Raji (cell line): Measurements from ENCODE around the gene ZEB2.

Source experiments
- POLR2A ChIP-seq: IDR thresholded peaks from 2 replicates; pipeline ENCODE4 v1.6.1; 2011; ENCODE audit warnings: low read depth, low read length, control low read depth; ENCODE audit not compliant: insufficient read depth

Gene ZEB2

GRCh38 chr2:144449028-144449406, 70.9 kb downstream of the ZEB2 start:
- no peak for TF ChIP-seq POLR2A

- TF ChIP-seq POLR2A: no peak
Observed at GRCh38 chr2:144448389-144449027, 71.4 kb downstream of the ZEB2 start.

GRCh38 chr2:144447535-144447934, 72.4 kb downstream of the ZEB2 start:
- TF ChIP-seq POLR2A: no peak

DNA sequence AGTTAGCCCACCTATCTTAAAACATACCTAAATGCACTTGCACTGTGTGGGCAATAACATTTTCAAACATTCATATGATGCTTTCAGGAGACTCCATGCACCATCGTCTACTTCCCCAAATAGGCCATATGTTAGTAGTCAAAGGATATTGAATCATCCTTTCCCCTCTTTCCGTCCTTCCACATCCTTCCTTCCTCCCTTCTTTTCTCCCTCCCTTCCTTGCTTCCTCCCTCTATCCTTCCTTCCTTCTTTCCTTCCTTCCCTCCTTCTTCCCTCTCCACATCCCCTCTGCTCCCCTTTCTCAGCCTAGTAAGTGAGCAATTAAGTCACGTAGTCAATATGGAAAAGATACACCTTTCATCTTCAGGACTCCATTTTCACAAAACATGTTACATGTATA, 73.8 kb downstream of the ZEB2 start:
- TF ChIP-seq POLR2A: no peak

GRCh38 chr2:144445196-144445595, 74.7 kb downstream of the ZEB2 start:
- no peak for TF ChIP-seq POLR2A

GRCh38 chr2:144443837-144444817, 75.8 kb downstream of the ZEB2 start:
- TF ChIP-seq POLR2A: no peak

DNA sequence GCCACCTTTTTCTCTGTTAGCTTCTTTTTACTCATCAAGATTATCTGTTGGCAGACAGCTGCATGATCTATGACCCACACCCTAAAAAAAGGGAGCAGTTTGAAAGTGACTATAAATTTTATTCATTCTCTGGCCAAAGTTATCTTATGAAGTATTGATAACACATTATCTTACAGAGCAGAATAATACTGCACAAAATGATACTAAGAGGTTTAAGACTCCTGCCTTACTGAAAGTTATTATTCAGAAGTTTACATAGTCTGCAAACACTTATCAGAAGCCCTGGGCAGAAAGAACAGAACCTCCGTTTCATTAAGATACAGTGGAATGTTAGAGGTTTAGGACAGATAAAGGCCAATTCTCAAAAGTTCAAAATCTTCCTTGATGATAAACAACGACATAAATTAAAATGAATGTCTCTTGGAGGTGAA, 78.2 kb downstream of the ZEB2 start:
- TF ChIP-seq POLR2A: no peak

GRCh38 chr2:144439993-144440392, 79.9 kb downstream of the ZEB2 start:
- TF ChIP-seq POLR2A: no peak

- TF ChIP-seq POLR2A: no peak
Observed at GRCh38 chr2:144438801-144439631, 80.9 kb downstream of the ZEB2 start.

DNA sequence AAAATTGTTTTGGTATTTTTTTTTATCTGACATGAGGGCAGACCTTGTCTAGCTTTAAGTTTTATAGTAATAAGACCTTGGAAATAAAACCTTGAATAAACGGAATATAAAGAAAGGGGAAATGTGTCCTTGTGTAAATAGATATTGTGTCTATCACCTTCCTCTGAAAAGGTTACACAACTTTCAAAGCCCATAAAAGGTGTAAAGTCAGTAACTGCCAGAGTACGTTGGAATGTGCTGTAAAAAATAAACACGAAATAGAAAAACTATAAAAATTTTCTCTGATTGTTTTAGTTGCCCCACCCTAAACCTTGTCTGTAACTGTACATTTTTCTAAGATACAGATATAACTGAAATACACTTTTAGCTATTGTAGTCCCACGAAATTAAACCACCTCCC, 82.3 kb downstream of the ZEB2 start:
- no peak for TF ChIP-seq POLR2A

DNA sequence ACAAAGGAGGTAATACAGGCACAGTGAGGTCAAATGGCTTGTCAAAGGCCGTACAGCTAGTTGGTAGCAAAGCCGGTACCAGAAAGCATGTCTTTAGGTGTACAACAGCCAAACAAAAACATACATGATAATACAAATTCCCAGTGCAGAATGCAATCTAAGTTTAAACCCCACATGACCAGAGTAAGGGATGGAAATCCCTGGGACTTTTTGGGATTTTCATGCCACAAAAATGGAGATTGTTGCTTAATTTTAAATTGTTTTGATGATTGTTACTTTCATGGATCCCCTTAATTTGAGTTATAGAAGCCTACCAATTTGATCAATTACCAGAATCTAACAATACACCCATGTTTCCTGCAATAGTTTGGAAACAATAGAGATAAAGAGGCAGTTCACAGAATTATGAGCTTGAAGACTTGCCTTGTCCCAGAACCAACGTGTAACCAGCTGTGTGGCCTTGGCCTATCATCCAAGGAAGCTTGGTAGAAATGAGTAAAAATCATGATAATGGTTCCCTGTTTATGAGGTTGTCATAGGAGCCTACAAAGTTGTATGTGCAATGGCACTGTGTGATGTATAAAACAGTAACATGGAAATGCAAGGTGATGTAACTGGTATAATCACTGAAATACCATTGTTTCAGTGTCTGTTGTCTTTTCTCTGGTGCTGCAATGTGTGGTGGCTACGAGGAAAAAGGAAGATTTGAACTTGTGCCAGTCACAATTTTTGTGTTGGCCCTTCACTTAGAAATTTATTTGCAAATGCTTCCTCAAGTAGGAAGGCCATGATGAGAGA, 85.3 kb downstream of the ZEB2 start:
- no peak for TF ChIP-seq POLR2A

DNA sequence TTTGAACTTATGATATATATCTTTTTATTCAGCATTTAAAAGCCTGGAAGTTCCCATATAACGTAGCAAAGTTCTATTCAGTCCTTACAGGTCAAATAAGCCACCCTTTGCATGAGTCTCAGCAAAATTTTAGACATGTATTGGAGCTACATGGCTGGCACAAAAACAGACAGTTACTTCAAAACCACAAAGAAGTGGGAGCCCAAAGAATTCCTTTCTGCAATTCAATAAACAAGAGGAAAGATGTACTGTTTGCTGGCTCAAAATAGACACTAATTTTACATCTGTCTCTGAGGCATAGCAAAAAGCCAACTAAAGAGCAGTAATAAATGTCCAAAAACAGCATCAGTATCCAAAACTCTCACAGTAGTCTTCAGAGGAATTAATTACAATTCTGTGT, 87.0 kb downstream of the ZEB2 start:
- TF ChIP-seq POLR2A: no peak

GRCh38 chr2:144431998-144432397, 87.9 kb downstream of the ZEB2 start:
- no peak for TF ChIP-seq POLR2A

DNA sequence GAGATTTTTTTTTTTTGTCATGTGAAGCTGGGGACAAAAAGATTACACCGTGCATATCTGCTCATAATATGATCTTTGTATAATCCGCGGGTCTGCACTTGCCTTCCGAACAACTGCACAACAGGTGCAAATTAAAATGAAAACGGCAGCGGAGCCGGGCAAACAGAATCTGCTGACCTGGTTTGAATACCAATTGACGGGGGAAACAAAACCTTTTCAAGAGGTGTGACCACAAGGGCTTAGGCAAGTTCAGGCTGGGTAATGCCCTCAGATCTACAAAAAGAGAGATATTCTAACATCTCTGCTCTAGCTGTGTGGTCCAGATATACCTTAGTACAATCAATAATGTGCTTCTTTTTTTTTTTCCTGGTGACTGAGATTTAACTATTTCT, 88.5 kb downstream of the ZEB2 start:
- TF ChIP-seq POLR2A: no peak

DNA sequence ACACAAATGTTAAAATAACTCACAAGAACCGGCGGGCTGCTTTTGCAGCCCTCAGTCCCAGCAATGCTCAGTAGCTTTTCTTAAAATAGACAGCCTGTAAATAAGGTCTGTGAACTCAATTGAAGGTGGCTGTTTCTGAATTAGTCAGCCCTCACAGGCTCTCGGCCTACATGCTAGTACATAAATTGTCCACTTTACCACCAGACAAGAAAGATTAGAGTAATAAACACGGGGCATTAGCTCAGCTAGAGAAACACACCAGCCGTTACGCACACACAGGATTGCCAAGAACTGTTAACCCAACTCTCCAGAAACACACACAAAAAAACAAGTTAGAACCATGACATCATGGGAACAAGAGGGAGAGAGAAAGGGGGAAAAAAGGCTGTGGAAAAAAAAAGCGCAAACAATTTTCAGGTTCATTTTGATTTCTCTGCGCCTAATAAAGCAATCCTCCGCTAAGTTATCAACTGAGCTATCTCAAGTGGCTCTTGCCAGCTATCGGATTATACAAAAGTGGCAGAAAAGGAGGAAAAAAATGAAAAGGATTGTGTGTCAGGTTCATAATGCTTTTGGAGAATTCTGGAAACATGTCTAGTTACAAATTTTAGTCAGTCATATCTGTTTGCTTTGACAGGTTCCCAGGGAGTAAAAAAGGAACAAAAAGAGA, 89.1 kb downstream of the ZEB2 start:
- no peak for TF ChIP-seq POLR2A
